Measurements from ENCODE around the gene CEP290. TPM values are rescaled to one million over a fixed set of nuclear protein-coding genes. Genes with fewer than 3 reads are reported as not detected.
"Not testable (repeated sequence)": the region's sequence is repeated elsewhere in the genome, so short reads cannot be mapped to it uniquely, and the experiment has no call there.

Gene CEP290
- total RNA-seq, 1 experiment from 2014 or later: 12.8 TPM

DNA sequence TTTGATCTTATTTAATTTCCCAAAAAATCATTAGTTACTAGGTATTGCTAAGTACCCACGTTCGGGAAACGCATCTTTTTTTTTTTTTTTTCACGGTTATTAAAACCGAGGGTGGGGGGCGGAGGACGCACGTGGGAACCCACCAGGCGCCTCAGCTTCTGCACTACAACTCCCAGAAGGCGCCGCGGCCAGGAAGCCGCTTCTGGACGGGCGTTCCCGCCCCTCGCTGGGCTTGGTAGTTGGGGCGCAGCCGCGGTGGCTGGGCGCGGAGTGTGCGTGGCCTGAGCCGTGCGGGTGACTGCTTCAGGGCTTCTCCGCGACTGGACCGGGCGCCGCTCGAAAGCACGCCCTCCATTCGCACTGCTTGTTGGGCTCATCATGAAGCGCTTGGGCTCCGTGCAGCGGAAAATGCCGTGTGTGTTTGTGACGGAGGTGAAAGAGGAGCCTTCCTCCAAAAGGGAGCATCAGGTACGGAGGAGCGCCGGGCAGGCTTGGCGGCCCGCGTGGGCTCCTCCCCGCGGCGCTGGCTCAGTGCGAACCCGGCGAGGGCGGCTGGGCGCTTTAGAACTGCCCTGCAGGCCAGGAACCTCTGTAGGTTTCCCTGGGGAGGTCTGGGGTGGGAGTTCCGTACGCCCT, 106.5 kb downstream of the CEP290 start:
- Mint-ChIP-seq H3K27me3 (ENCODE audit: low read depth) (no peaks in the 10 kb centered on the region), H3K9me3 (peaks cover 7 to 14% of the 10 kb centered on the region in 2 experiments), H3K4me3 (peak overlapping the region; percentile 95), H3K4me1 (peaks cover 32 to 37% of the 10 kb centered on the region in 2 experiments), H3K27ac (peak overlapping the region in 2 of 3 experiments; percentile 96; a peak in 4 of 7 replicates), H3K36me3 (ENCODE audit: insufficient read depth in 1 of 3, low read depth in 3 of 3) (peaks cover 7 to 12% (median 9%) of the 10 kb centered on the region in 3 experiments; a peak in 5 of 7 replicates)
- H2BK5ac ChIP-seq (ENCODE audit: insufficient read length, low read length): no peak overlapping the region
- peak overlapping the region; percentile 34 for H2AFZ ChIP-seq (ENCODE audit: low read length)
- peak; percentile 88 for DNase-seq
- no peak overlapping the region for H3K56ac ChIP-seq (ENCODE audit: insufficient read length, low read depth, low read length)
- no peak overlapping the region for H3K18ac ChIP-seq (ENCODE audit: insufficient read length, low read depth, low read length)
- no peak overlapping the region for H2BK12ac ChIP-seq (ENCODE audit: insufficient read length, low read depth, low read length)
- H4K5ac ChIP-seq (ENCODE audit: insufficient read length, low read depth, low read length): no peak overlapping the region
- H4K8ac ChIP-seq (replicated peaks; ENCODE audit: insufficient read length, low read depth, low read length): no peak overlapping the region
- no peak overlapping the region for H4K91ac ChIP-seq (ENCODE audit: insufficient read length, low read depth, low read length)
- WGBS (ENCODE audit: extremely low coverage, insufficient read length, low lambda C conversion rate): no CpG with 5 or more reads among the region's 54 CpGs
- H3K4me1 ChIP-seq (ENCODE audit: insufficient read depth, low read length): no peaks in the 10 kb centered on the region
- no peak overlapping the region for H3T11ph ChIP-seq (ENCODE audit: low read length)
- no peak overlapping the region for H3K4ac ChIP-seq (ENCODE audit: low read depth, low read length)
- H3K4me2 ChIP-seq (ENCODE audit: insufficient read depth, insufficient read length, low read length): peak overlapping the region; percentile 98
- H4K20me1 ChIP-seq (ENCODE audit: control insufficient read depth, insufficient read depth, insufficient read length): no peaks in the 10 kb centered on the region
- peaks cover 1% of the 10 kb centered on the region; the same call in 1 of the 2 replicates for H3K79me2 ChIP-seq (ENCODE audit: insufficient read depth, low read length)
- no peak overlapping the region for H2BK20ac ChIP-seq (ENCODE audit: low read depth, low read length, poor library complexity, severe bottlenecking)
- no peaks in the 10 kb centered on the region for H3K27me3 ChIP-seq (ENCODE audit: insufficient read depth, low read length)
- TF ChIP-seq, protein P1, sequence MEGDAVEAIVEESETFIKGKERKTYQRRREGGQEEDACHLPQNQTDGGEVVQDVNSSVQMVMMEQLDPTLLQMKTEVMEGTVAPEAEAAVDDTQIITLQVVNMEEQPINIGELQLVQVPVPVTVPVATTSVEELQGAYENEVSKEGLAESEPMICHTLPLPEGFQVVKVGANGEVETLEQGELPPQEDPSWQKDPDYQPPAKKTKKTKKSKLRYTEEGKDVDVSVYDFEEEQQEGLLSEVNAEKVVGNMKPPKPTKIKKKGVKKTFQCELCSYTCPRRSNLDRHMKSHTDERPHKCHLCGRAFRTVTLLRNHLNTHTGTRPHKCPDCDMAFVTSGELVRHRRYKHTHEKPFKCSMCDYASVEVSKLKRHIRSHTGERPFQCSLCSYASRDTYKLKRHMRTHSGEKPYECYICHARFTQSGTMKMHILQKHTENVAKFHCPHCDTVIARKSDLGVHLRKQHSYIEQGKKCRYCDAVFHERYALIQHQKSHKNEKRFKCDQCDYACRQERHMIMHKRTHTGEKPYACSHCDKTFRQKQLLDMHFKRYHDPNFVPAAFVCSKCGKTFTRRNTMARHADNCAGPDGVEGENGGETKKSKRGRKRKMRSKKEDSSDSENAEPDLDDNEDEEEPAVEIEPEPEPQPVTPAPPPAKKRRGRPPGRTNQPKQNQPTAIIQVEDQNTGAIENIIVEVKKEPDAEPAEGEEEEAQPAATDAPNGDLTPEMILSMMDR (conservative IDR thresholded peaks at IDR 0.05): no peak
- H3K14ac ChIP-seq (ENCODE audit: insufficient read depth, low read length): peak overlapping the region; percentile 85
- no peak overlapping the region for H2AK5ac ChIP-seq (ENCODE audit: insufficient read length, low read length)
- no peaks in the 10 kb centered on the region for H3K9me3 ChIP-seq (ENCODE audit: control insufficient read depth, low read depth, low read length)
- no peak overlapping the region for H2BK15ac ChIP-seq (ENCODE audit: low read depth, low read length)
- peak overlapping the region; percentile 92 for H3K9ac ChIP-seq (ENCODE audit: extremely low read depth, insufficient read length, low read length)
- no peaks in the 10 kb centered on the region for H3K79me1 ChIP-seq (ENCODE audit: insufficient read depth, low read depth, low read length, poor library complexity, severe bottlenecking)
- H3K27ac ChIP-seq (ENCODE audit: insufficient read length, low read depth, low read length): no peak overlapping the region
- no peak overlapping the region for H2BK120ac ChIP-seq (ENCODE audit: low read depth, low read length, poor library complexity, severe bottlenecking)
- peaks cover 7% of the 10 kb centered on the region for H3K23me2 ChIP-seq (ENCODE audit: insufficient read length, low read depth, low read length, poor library complexity, severe bottlenecking)
- H3K23ac ChIP-seq (ENCODE audit: insufficient read length, low read depth, low read length): no peak overlapping the region

DNA sequence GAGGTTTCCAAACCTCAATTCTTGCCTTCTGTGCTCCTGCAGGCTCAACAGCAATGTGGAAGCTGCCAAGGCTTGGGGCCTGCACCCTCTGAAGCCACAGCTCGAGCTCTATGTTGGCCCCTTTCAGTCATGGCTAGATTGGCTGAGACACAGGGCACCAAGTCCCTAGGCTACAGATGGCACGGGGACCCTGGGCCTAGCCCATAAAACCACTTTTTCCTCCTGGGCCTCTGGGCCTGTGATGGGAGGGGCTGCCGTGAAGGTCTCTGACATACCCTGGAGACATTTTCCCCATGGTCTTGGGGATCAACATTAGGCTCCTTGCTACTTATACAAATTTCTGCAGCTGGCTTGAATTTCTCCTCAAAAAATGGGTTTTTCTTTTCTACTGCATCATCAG, 110.7 kb downstream of the CEP290 start:
- not testable (repeated sequence) for H2AFZ ChIP-seq (ENCODE audit: low read length); H3K79me2 ChIP-seq (ENCODE audit: insufficient read depth, low read length); H3K27me3 ChIP-seq (ENCODE audit: insufficient read depth, low read length); H4K91ac ChIP-seq (ENCODE audit: insufficient read length, low read depth, low read length); H3K4me3 Mint-ChIP-seq; H3K14ac ChIP-seq (ENCODE audit: insufficient read depth, low read length); H3K23ac ChIP-seq (ENCODE audit: insufficient read length, low read depth, low read length); H3K23me2 ChIP-seq (ENCODE audit: insufficient read length, low read depth, low read length, poor library complexity, severe bottlenecking); H3K4me1 Mint-ChIP-seq; H3T11ph ChIP-seq (ENCODE audit: low read length); H2BK12ac ChIP-seq (ENCODE audit: insufficient read length, low read depth, low read length); H3K4me1 ChIP-seq (ENCODE audit: insufficient read depth, low read length); H3K79me1 ChIP-seq (ENCODE audit: insufficient read depth, low read depth, low read length, poor library complexity, severe bottlenecking); DNase-seq; H4K8ac ChIP-seq (replicated peaks; ENCODE audit: insufficient read length, low read depth, low read length); H4K5ac ChIP-seq (ENCODE audit: insufficient read length, low read depth, low read length); H4K20me1 ChIP-seq (ENCODE audit: control insufficient read depth, insufficient read depth, insufficient read length); H2BK5ac ChIP-seq (ENCODE audit: insufficient read length, low read length); H2BK15ac ChIP-seq (ENCODE audit: low read depth, low read length); H2AK5ac ChIP-seq (ENCODE audit: insufficient read length, low read length); H3K9ac ChIP-seq (ENCODE audit: extremely low read depth, insufficient read length, low read length); H3K56ac ChIP-seq (ENCODE audit: insufficient read length, low read depth, low read length); H3K4me2 ChIP-seq (ENCODE audit: insufficient read depth, insufficient read length, low read length); H3K9me3 ChIP-seq (ENCODE audit: control insufficient read depth, low read depth, low read length); H3K27ac Mint-ChIP-seq; H3K27ac ChIP-seq (ENCODE audit: insufficient read length, low read depth, low read length); H2BK20ac ChIP-seq (ENCODE audit: low read depth, low read length, poor library complexity, severe bottlenecking); H3K18ac ChIP-seq (ENCODE audit: insufficient read length, low read depth, low read length); H3K27me3 Mint-ChIP-seq (ENCODE audit: low read depth); H3K4ac ChIP-seq (ENCODE audit: low read depth, low read length); H2BK120ac ChIP-seq (ENCODE audit: low read depth, low read length, poor library complexity, severe bottlenecking)
- H3K36me3 Mint-ChIP-seq (ENCODE audit: insufficient read depth in 1 of 3, low read depth in 3 of 3): peaks cover 7 to 12% (median 9%) of the 10 kb centered on the region in 3 experiments; a peak in 5 of 7 replicates
- WGBS (ENCODE audit: extremely low coverage, insufficient read length, low lambda C conversion rate): no CpG with 5 or more reads among the region's 3 CpGs
- H3K9me3 Mint-ChIP-seq: peaks cover 7 to 16% of the 10 kb centered on the region in 2 experiments

Measured in H9 (cell line).